ENCODE data around the gene ALDH3B1.

- no peak for TF ChIP-seq BHLHE40 (IDR thresholded peaks at IDR 0.05; ENCODE audit: borderline replicate concordance)
- no peak for TF ChIP-seq HDGF (IDR thresholded peaks at IDR 0.05; ENCODE audit: borderline replicate concordance)
- no peak for TF ChIP-seq SP1 (IDR thresholded peaks at IDR 0.05)
These were observed 7.6 kb upstream of the ALDH3B1 start for GRCh38 chr11:68002575-68002937.

Measured in HEK293T (cell line).